HepG2 (cell line): ENCODE results near the gene SGCD. TPM values are rescaled to one million over a fixed set of nuclear protein-coding genes. Genes with fewer than 3 reads are reported as not detected.

Source experiments
- ATAC-seq: fragments of 200-7000 bp; cut with Tn5 transposase; 3 replicates; pipeline ENCODE4 v1.9.1; 2020; ENCODE audit warnings: mild to moderate bottlenecking, moderate library complexity
- BruUV-seq: library from RNA; stranded (reverse); fragments of 400-500 nt; replicated peaks from 2 replicates; lab custom pipeline; 2021; lab: Mats Ljungman, UMichigan
- CTCF ChIA-PET: fragments of 300-600 bp; formaldehyde crosslinking; extraction: SDS; loops from one replicate; lab custom pipeline; 2021; ENCODE audit warnings: low total read pairs, inconsistent platforms, low intra/inter-chr PET ratio; lab: Yijun Ruan, JAX
- POLR2A ChIA-PET: fragments of 350-600 bp; sonication (Branson Sonifier 250); formaldehyde crosslinking; loops from one replicate; lab custom pipeline; 2020; ENCODE audit warnings: antibody characterized with exemption, inconsistent platforms; lab: Yijun Ruan, JAX
- DNase-seq: peaks from one replicate; pipeline ENCODE4 v3.0.0-alpha.2; 2015; ENCODE audit warnings: low spot score
- FAIRE-seq: peaks from 3 replicates; lab custom pipeline; 2011; peaks lifted over from hg19 to GRCh38; lab: Jason Lieb, UNC
- H2AFZ ChIP-seq: one replicate; pipeline ENCODE4 v1.6.1; 2011; ENCODE audit warnings: low read length, inconsistent platforms
- H3K27ac ChIP-seq: fragments of 300-600 bp; 3 replicates; pipeline ENCODE4 v1.8.0; 2011; ENCODE audit warnings: mixed run types, mild to moderate bottlenecking, mixed read lengths, low read length, inconsistent platforms; ENCODE audit not compliant: insufficient read depth; ENCODE audit errors: extremely low read length
- H3K27me3 ChIP-seq, 2 experiments: fragments of 200-600 bp in 1 of 2; 2 replicates in 1 of 2; 3 replicates in 1 of 2; pipeline versions ENCODE4 v1.6.0 to v1.8.0; 2011; ENCODE audit warnings: low read length in 2 of 2, mild to moderate bottlenecking in 2 of 2, moderate library complexity in 2 of 2, inconsistent platforms in 1 of 2; ENCODE audit not compliant: insufficient read depth in 2 of 2, control insufficient read depth in 1 of 2
- H3K36me3 ChIP-seq, 2 experiments: fragments of 200-600 bp in 1 of 2; replicated peaks in 1 of 2; 2 replicates in 1 of 2; 3 replicates in 1 of 2; pipeline versions ENCODE4 v1.5.1 to v1.8.0; 2011; ENCODE audit warnings: low read length in 2 of 2, inconsistent platforms in 1 of 2; ENCODE audit not compliant: insufficient read depth in 2 of 2, control insufficient read depth in 1 of 2
- H3K4me1 ChIP-seq: 2 replicates; pipeline ENCODE4 v1.5.1; 2012; ENCODE audit warnings: low read length, inconsistent platforms; ENCODE audit not compliant: insufficient read depth
- H3K4me2 ChIP-seq: 2 replicates; pipeline ENCODE4 v1.6.0; 2011; ENCODE audit warnings: low read depth, low read length, inconsistent platforms
- H3K4me3 ChIP-seq, 3 experiments: fragments of 200-600 bp in 1 of 3; sonication (generic), shearing (Covaris generic) in 1 of 3; replicated peaks in 1 of 3; 2 replicates each; pipeline ENCODE4 v1.5.1; 2011 to 2016; ENCODE audit warnings: low read length in 3 of 3, inconsistent platforms in 2 of 3, low read depth in 2 of 3, mild to moderate bottlenecking in 2 of 3, control low read depth in 1 of 3, mixed read lengths in 1 of 3; ENCODE audit not compliant: insufficient read depth in 1 of 3
- H3K79me2 ChIP-seq: one replicate; pipeline ENCODE4 v1.6.1; 2011; ENCODE audit warnings: low read length, inconsistent platforms; ENCODE audit not compliant: insufficient read depth
- H3K9ac ChIP-seq: 2 replicates; pipeline ENCODE4 v1.6.0; 2011; ENCODE audit warnings: mild to moderate bottlenecking, low read depth, low read length, inconsistent platforms; ENCODE audit not compliant: insufficient read depth
- H3K9me3 ChIP-seq: 2 replicates; pipeline ENCODE4 v1.5.1; 2012; ENCODE audit warnings: mild to moderate bottlenecking, low read length
- H4K20me1 ChIP-seq: 2 replicates; pipeline ENCODE4 v1.6.0; 2011; ENCODE audit warnings: inconsistent platforms, mild to moderate bottlenecking, low read length, moderate library complexity; ENCODE audit not compliant: insufficient read depth
- ETV6 ChIP-seq: sonication (generic); formaldehyde crosslinking; conservative IDR thresholded peaks from 2 replicates; pipeline ENCODE4 v1.4.0; 2020; ENCODE audit warnings: missing genetic modification reagents
- MTA3 ChIP-seq: sonication (generic); formaldehyde crosslinking; IDR thresholded peaks from 2 replicates; pipeline ENCODE4 v1.4.0; 2020; ENCODE audit warnings: missing genetic modification reagents
- MXD4 ChIP-seq: IDR thresholded peaks from 2 replicates; pipeline ENCODE4 v1.6.1; 2016; ENCODE audit warnings: mild to moderate bottlenecking, missing biosample characterization, missing genetic modification reagents
- MZF1 ChIP-seq: sonication (generic); formaldehyde crosslinking; IDR thresholded peaks from 2 replicates; pipeline ENCODE4 v1.8.1; 2023; ENCODE audit warnings: mild to moderate bottlenecking, missing genetic modification reagents, borderline replicate concordance
- TAF15 ChIP-seq: fragments of 200-400 bp; formaldehyde crosslinking; IDR thresholded peaks from one replicate; pipeline ENCODE4 v1.6.1; 2018; ENCODE audit warnings: mild to moderate bottlenecking, low read depth, low read length; ENCODE audit not compliant: poor library complexity, severe bottlenecking
- TGIF2 ChIP-seq: IDR thresholded peaks from 2 replicates; pipeline ENCODE4 v1.6.1; 2016; ENCODE audit warnings: control low read depth, missing compliant biosample characterization
- YY1 ChIP-seq: IDR thresholded peaks from 2 replicates; pipeline ENCODE4 v1.6.1; 2011; ENCODE audit warnings: low read length, low read depth, moderate library complexity, mild to moderate bottlenecking; ENCODE audit not compliant: insufficient read depth, insufficient replicate concordance
- ZMYM4 ChIP-seq: sonication (generic); formaldehyde crosslinking; IDR thresholded peaks from 2 replicates; pipeline ENCODE4 v1.8.1; 2023; ENCODE audit warnings: mild to moderate bottlenecking, missing genetic modification reagents
- ZNF121 ChIP-seq: sonication (generic); formaldehyde crosslinking; IDR thresholded peaks from 2 replicates; pipeline ENCODE4 v1.5.0; 2020; ENCODE audit warnings: mild to moderate bottlenecking, missing genetic modification reagents
- ZNF546 ChIP-seq: sonication (generic); formaldehyde crosslinking; conservative IDR thresholded peaks from 2 replicates; pipeline ENCODE4 v1.8.1; 2023; ENCODE audit warnings: mild to moderate bottlenecking, missing genetic modification reagents
- ZNF777 ChIP-seq: sonication (generic); formaldehyde crosslinking; IDR thresholded peaks from 2 replicates; pipeline ENCODE4 v1.4.0; 2020; ENCODE audit warnings: missing genetic modification reagents
- WGBS: methylation state at CpG from one replicate; pipeline ENCODE4 v1.1.6; 2017; ENCODE audit warnings: low lambda C conversion rate; 5-methylcytosine and 5-hydroxymethylcytosine counted together
- in situ Hi-C: cut with HindIII; loops from 2 replicates; pipeline ENCODE4 v1.10.0; 2017; ENCODE audit warnings: low pct_unique_long_range_greater_than_20kb; ENCODE audit not compliant: extremely low pct_ligation_motif_present
- intact Hi-C: fragments of 100-400 bp; cut with micrococcal nuclease; formaldehyde crosslinking; loops from one replicate; pipeline ENCODE4 v1.10.0; 2022; ENCODE audit not compliant: unreplicated experiment
- polyA plus RNA-seq, 8 experiments: library from polyadenylated mRNA; depleted of rRNA in 3 of 8; stranded (reverse) in 7 of 8; unstranded in 1 of 8; fragments of >200 nt; fragmentation: Illumina TruSeq in 4 of 8; extraction: Trizol in 4 of 8; gene quantifications; 2 replicates each; pipeline versions ENCODE4 v1.2.1 to v1.2.3, GENCODE V29; 2011 to 2016; ENCODE audit warnings: low read depth in 4 of 8, missing spikeins in 1 of 8, mixed read lengths in 1 of 8; ENCODE audit not compliant: insufficient read depth in 1 of 8
- total RNA-seq, 5 experiments: library from RNA; depleted of rRNA; stranded (reverse); fragments of >200 nt; fragmentation: Illumina TruSeq; extraction: Trizol; gene quantifications; 2 replicates each; pipeline ENCODE4 v1.2.3, GENCODE V29; 2016; ENCODE audit warnings: low read depth in 1 of 5
- TF ChIP-seq, protein P1 (sequence below): sonication (generic); formaldehyde crosslinking; IDR thresholded peaks from 2 replicates; pipeline ENCODE4 v1.4.0; 2020; ENCODE audit warnings: missing genetic modification reagents, borderline replicate concordance
- TF ChIP-seq, protein P2 (sequence below), 2 experiments: sonication (generic) in 1 of 2; formaldehyde crosslinking in 1 of 2; IDR thresholded peaks; 2 replicates each; pipeline versions ENCODE4 v1.4.0 to v1.6.1; 2018 to 2020; ENCODE audit warnings: missing genetic modification reagents in 2 of 2, borderline replicate concordance in 1 of 2, low read depth in 1 of 2, mild to moderate bottlenecking in 1 of 2, missing biosample characterization in 1 of 2

SGCD gene
- total and polyA plus RNA-seq, 2 of the 13 experiments (the other 11 are each of a cell fraction or from before 2014, with no cell fraction given): not detected

DNA sequence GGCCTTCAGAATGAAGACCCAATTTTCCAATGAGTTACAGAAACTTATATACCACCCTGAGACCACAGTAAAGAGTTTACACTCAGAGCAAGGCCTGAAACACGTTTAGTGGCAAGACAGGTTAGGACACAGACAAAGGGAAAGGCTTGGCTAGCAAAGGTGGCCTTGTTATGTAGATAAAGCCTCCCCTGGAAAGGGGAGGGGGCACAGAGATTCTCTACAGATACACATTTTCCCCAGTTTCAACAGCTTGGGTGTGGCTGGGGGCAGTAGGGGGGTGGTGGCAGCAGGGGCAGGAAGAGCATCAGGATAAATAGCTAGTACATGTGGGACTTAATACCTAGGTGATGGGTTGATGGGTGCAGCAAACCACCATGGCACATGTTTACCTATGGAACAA is 471.2 kb downstream of the SGCD start:
- TF ChIP-seq, protein P1, sequence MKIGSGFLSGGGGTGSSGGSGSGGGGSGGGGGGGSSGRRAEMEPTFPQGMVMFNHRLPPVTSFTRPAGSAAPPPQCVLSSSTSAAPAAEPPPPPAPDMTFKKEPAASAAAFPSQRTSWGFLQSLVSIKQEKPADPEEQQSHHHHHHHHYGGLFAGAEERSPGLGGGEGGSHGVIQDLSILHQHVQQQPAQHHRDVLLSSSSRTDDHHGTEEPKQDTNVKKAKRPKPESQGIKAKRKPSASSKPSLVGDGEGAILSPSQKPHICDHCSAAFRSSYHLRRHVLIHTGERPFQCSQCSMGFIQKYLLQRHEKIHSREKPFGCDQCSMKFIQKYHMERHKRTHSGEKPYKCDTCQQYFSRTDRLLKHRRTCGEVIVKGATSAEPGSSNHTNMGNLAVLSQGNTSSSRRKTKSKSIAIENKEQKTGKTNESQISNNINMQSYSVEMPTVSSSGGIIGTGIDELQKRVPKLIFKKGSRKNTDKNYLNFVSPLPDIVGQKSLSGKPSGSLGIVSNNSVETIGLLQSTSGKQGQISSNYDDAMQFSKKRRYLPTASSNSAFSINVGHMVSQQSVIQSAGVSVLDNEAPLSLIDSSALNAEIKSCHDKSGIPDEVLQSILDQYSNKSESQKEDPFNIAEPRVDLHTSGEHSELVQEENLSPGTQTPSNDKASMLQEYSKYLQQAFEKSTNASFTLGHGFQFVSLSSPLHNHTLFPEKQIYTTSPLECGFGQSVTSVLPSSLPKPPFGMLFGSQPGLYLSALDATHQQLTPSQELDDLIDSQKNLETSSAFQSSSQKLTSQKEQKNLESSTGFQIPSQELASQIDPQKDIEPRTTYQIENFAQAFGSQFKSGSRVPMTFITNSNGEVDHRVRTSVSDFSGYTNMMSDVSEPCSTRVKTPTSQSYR (CRISPR knock-in tag): no peak
- TF ChIP-seq ZNF777 (CRISPR knock-in tag): no peak
- no peak overlapping the region for H3K9ac ChIP-seq
- H3K9me3 ChIP-seq: no peaks in the 10 kb centered on the region
- in situ Hi-C loops: no loop called here
- no TSS peak for BruUV-seq
- ATAC-seq: no peak
- ChIA-PET POLR2A (no interaction called here), CTCF (no interaction called here)
- FAIRE-seq: no peak
- H3K79me2 ChIP-seq: no peaks in the 10 kb centered on the region
- intact Hi-C loops: no loop called here
- 7% methylated on average over 1 of the region's 1 CpG for WGBS
- H3K27ac ChIP-seq: no peak overlapping the region
- no peaks in the 10 kb centered on the region; a peak in 1 of 5 replicates for H3K27me3 ChIP-seq
- H2AFZ ChIP-seq: no peak overlapping the region
- no peaks in the 10 kb centered on the region for H3K4me1 ChIP-seq
- no peak for DNase-seq
- no peak overlapping the region for H3K4me3 ChIP-seq
- no peaks in the 10 kb centered on the region for H4K20me1 ChIP-seq
- H3K4me2 ChIP-seq: no peak overlapping the region
- H3K36me3 ChIP-seq: no peaks in the 10 kb centered on the region

DNA sequence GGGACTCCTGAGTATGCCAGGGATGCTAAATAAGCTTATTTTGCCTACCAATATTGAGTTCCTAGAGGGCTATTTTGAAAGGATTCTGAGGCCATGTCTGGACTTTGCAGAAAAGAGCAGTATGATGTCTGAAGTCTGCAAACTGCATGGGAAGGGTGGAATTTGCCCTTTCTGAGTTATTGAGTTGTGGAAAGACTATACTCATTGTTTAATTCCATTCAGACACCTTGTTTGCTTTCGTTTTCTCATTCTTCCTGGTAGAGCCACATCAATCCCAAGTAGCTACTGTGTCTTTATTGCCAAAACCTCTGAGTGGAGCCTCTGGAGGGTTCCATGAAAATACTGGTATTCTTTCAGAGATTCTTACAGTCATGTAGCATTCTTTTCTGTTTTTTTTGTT is 472.2 kb downstream of the SGCD start:
- Histone ChIP-seq H3K4me1 (no peaks in the 10 kb centered on the region), H3K79me2 (no peaks in the 10 kb centered on the region), H3K9ac (no peak overlapping the region), H4K20me1 (no peaks in the 10 kb centered on the region), H3K27me3 (no peaks in the 10 kb centered on the region; a peak in 1 of 5 replicates), H3K27ac (no peak overlapping the region), H2AFZ (no peak overlapping the region), H3K4me2 (no peak overlapping the region), H3K9me3 (no peaks in the 10 kb centered on the region), H3K36me3 (no peaks in the 10 kb centered on the region), H3K4me3 (no peak overlapping the region)
- ATAC-seq: no peak
- in situ Hi-C loops: no loop called here
- FAIRE-seq: no peak
- intact Hi-C loops: no loop called here
- POLR2A ChIA-PET: no interaction called here
- TF ChIP-seq TAF15: no peak
- no peak for TF ChIP-seq YY1
- TF ChIP-seq ZMYM4 (CRISPR knock-in tag): no peak
- TF ChIP-seq MTA3 (CRISPR knock-in tag): no peak
- no peak for TF ChIP-seq ZNF121 (CRISPR knock-in tag)
- no peak for TF ChIP-seq ZNF546 (CRISPR knock-in tag)
- no peak for TF ChIP-seq ETV6 (CRISPR knock-in tag)
- TF ChIP-seq MZF1: no peak
- TF ChIP-seq, protein P2, sequence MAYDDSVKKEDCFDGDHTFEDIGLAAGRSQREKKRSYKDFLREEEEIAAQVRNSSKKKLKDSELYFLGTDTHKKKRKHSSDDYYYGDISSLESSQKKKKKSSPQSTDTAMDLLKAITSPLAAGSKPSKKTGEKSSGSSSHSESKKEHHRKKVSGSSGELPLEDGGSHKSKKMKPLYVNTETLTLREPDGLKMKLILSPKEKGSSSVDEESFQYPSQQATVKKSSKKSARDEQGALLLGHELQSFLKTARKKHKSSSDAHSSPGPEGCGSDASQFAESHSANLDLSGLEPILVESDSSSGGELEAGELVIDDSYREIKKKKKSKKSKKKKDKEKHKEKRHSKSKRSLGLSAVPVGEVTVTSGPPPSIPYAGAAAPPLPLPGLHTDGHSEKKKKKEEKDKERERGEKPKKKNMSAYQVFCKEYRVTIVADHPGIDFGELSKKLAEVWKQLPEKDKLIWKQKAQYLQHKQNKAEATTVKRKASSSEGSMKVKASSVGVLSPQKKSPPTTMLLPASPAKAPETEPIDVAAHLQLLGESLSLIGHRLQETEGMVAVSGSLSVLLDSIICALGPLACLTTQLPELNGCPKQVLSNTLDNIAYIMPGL (CRISPR knock-in tag; IDR thresholded peaks at IDR 0.05; ENCODE audit: borderline replicate concordance in 1 of 2, low read depth in 1 of 2): no peak
- TF ChIP-seq TGIF2 (CRISPR knock-in tag): no peak
- no peak for TF ChIP-seq MXD4 (CRISPR knock-in tag)
- 0% methylated on average over 1 of the region's 1 CpG for WGBS
- CTCF ChIA-PET: no interaction called here
- no peak for DNase-seq
- no TSS peak for BruUV-seq
